Endothelial cell of hepatic sinusoid (primary cell): ENCODE results near the gene RFXAP.

Experiments
- in situ Hi-C: cut with HindIII; loops from 2 replicates; pipeline ENCODE4 v1.10.0; 2017; ENCODE audit warnings: low sequenced_read_pairs

RFXAP gene

DNA sequence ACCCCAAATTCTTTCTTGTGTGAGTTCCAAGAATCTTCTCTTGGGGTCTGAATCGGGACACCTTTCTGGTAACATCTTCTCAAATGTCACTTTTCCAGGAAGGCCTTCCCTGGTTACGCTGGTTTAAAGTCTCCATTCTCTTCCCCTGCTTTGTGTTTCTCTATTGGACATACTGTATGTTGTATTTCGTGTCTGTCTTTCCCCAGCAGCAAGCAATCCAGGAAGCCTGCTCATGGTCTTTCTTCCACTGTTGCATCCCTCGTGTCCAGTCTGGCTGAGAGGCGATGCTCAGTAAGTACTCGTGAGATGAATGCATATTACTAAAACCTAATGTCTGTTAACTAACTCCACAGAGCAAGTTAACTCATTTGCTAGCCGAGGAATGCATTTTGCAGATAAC, 43.7 kb downstream of the RFXAP start:
- in situ Hi-C loops: no loop called here

- in situ Hi-C loops: no loop called here
Measured at GRCh38 chr13:36865265-36865664, 46.2 kb downstream of the RFXAP start.

- in situ Hi-C loops: no loop called here
Measured at GRCh38 chr13:36866232-36866631, 47.2 kb downstream of the RFXAP start.

GRCh38 chr13:36870050-36870692, 51.1 kb downstream of the RFXAP start:
- in situ Hi-C loops: no loop called here

DNA sequence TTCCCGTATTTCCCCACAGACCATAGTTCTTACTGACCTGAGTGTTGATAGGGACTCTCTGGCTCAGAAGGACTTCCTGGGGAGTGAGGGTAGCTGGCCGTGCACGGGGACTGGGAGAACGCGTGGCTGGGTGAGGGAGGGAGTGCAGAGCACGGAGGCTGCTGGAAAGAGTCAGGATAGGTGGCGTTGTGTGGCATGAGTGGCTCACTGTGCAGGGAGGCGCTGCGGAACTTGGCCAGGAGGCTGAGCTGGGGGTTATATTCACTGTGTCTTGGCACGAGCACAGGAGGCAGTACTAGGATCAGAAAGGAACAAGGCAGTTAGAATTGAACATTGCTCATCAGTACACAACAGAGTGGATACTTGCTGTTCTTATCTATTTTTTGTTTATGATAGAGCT, 53.6 kb downstream of the RFXAP start:
- in situ Hi-C loops: no loop called here

GRCh38 chr13:36875431-36875830, 56.4 kb downstream of the RFXAP start:
- in situ Hi-C loops: loop anchor here (5.0 kb wide), 1 partner anchor 92 kb away; no protein-coding TSS in a partner anchor

GRCh38 chr13:36875961-36876360, 56.9 kb downstream of the RFXAP start:
- in situ Hi-C loops: loop anchor here (5.0 kb wide), 1 partner anchor 91 kb away; no protein-coding TSS in a partner anchor
